PFSK-1 (cell line): ENCODE measurements around the gene SAMSN1. TPM values are rescaled to one million over a fixed set of nuclear protein-coding genes. Genes with fewer than 3 reads are reported as not detected.

Source experiments
- FOXP2 ChIP-seq: optimal IDR thresholded peaks from 2 replicates; pipeline ENCODE3; 2011; ENCODE audit warnings: borderline replicate concordance, control low read depth, inconsistent platforms; ENCODE audit not compliant: insufficient read depth; ENCODE audit errors: extremely low read length, extremely low read depth
- POLR2AphosphoS5 ChIP-seq: IDR thresholded peaks from 2 replicates; pipeline ENCODE4 v1.6.1; 2012; ENCODE audit warnings: low read depth, mild to moderate bottlenecking, control low read depth, low read length, moderate library complexity
- REST ChIP-seq, 2 experiments: IDR thresholded peaks; 2 replicates each; pipeline versions ENCODE4 v1.6.1 to v1.8.0; 2011 to 2012; ENCODE audit warnings: low read depth in 2 of 2, low read length in 2 of 2, control low read depth in 1 of 2, inconsistent platforms in 1 of 2, mild to moderate bottlenecking in 1 of 2, moderate library complexity in 1 of 2; ENCODE audit not compliant: insufficient read depth in 1 of 2
- SIN3A ChIP-seq: IDR thresholded peaks from 2 replicates; pipeline ENCODE4 v1.6.1; 2012; ENCODE audit warnings: mild to moderate bottlenecking, low read length, moderate library complexity, borderline replicate concordance; ENCODE audit not compliant: insufficient read depth
- TAF1 ChIP-seq: IDR thresholded peaks from 2 replicates; pipeline ENCODE4 v1.6.1; 2012; ENCODE audit warnings: low read length, control low read depth, borderline replicate concordance; ENCODE audit not compliant: insufficient read depth
- polyA plus RNA-seq: library from polyadenylated mRNA; unstranded; fragments of >200 nt; gene quantifications from one replicate; pipeline ENCODE4 v1.2.1, GENCODE V29; 2012; ENCODE audit warnings: low read depth, missing spikeins; ENCODE audit not compliant: insufficient read length

SAMSN1 gene
- 0.92 TPM for polyA plus RNA-seq

GRCh38 chr21:14545906-14546480, at the start of gene SAMSN1:
SAMSN1 (minus strand) TSS chr21:14546315; CDS start chr21:14546261, 54 bp downstream.
- TF ChIP-seq SIN3A (peak; percentile 82; the same call in 1 of the 2 replicates), REST (IDR thresholded peaks at IDR 0.05; ENCODE audit: insufficient read depth in 1 of 2, low read depth in 2 of 2, low read length in 2 of 2) (peak in 1 of 2 experiments; percentile 56; a peak in 1 of 4 replicates), FOXP2 (no peak), POLR2AphosphoS5 (peak; percentile 40; the same call in 1 of the 2 replicates), TAF1 (no peak)

DNA sequence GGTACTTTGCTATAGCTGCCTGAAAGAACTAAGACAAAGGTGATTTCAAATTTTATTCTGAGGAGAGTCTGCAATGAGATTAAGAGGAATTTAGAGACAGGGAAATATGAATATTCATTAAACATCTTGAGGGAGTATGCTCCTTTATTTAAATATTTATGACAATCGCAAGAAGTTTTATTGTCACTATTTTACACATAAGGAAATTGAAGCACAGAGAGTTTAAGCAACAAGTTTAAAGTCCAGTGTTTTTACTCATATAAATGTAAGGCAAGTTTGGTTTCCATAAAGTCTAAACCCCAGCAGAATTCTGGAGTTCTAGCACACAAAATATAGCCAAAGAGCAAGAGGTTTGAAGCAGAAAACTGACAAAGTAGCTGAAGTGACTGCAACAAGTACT, 49.3 kb upstream of the SAMSN1 start:
- TF ChIP-seq SIN3A, result no peak
- no peak for TF ChIP-seq TAF1
- TF ChIP-seq POLR2AphosphoS5, result no peak
- no peak for TF ChIP-seq FOXP2
- TF ChIP-seq REST (IDR thresholded peaks at IDR 0.05; ENCODE audit: insufficient read depth in 1 of 2, low read depth in 2 of 2, low read length in 2 of 2), result no peak

GRCh38 chr21:14594967-14595366, 48.9 kb upstream of the SAMSN1 start:
- no peak for TF ChIP-seq SIN3A
- no peak for TF ChIP-seq REST (IDR thresholded peaks at IDR 0.05; ENCODE audit: insufficient read depth in 1 of 2, low read depth in 2 of 2, low read length in 2 of 2)
- TF ChIP-seq TAF1, result no peak
- TF ChIP-seq POLR2AphosphoS5, result no peak
- no peak for TF ChIP-seq FOXP2

DNA sequence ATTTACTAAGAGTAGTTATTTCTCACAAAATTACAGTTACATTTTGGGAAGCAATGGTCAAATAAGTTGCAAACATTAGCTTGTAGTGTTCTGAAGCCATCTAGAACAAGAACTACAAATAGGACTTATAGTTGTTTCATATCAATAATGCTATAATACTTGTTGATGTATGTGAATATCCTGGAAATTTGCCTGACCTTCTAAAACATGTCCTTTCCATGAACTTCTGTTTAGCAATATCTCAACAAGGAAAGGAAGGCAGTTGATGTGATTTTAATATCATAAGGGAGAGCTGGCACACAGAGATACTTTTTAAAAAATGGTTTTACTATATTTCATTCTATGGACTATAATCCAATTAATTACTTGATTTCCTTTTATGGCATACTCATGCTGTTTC, 47.1 kb upstream of the SAMSN1 start:
- TF ChIP-seq TAF1 (no peak), SIN3A (no peak), REST (IDR thresholded peaks at IDR 0.05; ENCODE audit: insufficient read depth in 1 of 2, low read depth in 2 of 2, low read length in 2 of 2) (no peak), FOXP2 (no peak), POLR2AphosphoS5 (no peak)
